NCI-H446 treated with DMSO at 0.1 percent for 48 hours (cell line): Measurements from ENCODE around the gene CLIC5.

Experiments used
- DNase-seq: peaks from one replicate; lab custom pipeline; 2025; lab: John Stamatoyannopoulos, UW

CLIC5 gene

GRCh38 chr6:45838451-45838850 lies 177.2 kb downstream of the CLIC5 start:
- no peak for DNase-seq

- DNase-seq = no peak
These were observed 178.0 kb downstream of the CLIC5 start for GRCh38 chr6:45837541-45838200.

GRCh38 chr6:45836984-45837383 lies 178.7 kb downstream of the CLIC5 start:
- no peak for DNase-seq

- no peak for DNase-seq
These were observed 179.2 kb downstream of the CLIC5 start for GRCh38 chr6:45836438-45836824.

GRCh38 chr6:45835721-45836437 lies 179.8 kb downstream of the CLIC5 start:
- DNase-seq = no peak

GRCh38 chr6:45832063-45832462 lies 183.6 kb downstream of the CLIC5 start:
- no peak for DNase-seq
